Brain microvascular endothelial cell (primary cell): ENCODE measurements around the gene HNF1B.
A peak's percentile ranks its signal among the peaks of the same experiment; 100 is the strongest.

Experiments
- DNase-seq: peaks from one replicate; pipeline ENCODE4 v3.0.0-alpha.2; 2020
- H3K27ac ChIP-seq: fragments of 250-450 bp; sonication (Bioruptor Pico); 2 replicates; pipeline ENCODE4 v1.5.1; 2020; ENCODE audit warnings: mild to moderate bottlenecking, moderate library complexity
- H3K27me3 ChIP-seq: fragments of 250-450 bp; sonication (Bioruptor Pico); replicated peaks from 2 replicates; pipeline ENCODE4 v1.5.1; 2020; ENCODE audit warnings: mild to moderate bottlenecking
- H3K36me3 ChIP-seq: fragments of 250-450 bp; sonication (Bioruptor Pico); replicated peaks from 2 replicates; pipeline ENCODE4 v1.5.1; 2020; ENCODE audit warnings: mild to moderate bottlenecking
- H3K4me3 ChIP-seq: 2 replicates; pipeline ENCODE4 v1.5.1; 2011; ENCODE audit warnings: low read depth, mild to moderate bottlenecking, control low read depth, low read length, moderate library complexity
- in situ Hi-C: cut with HindIII; loops from 2 replicates; pipeline ENCODE4 v1.10.0; 2017; ENCODE audit warnings: low sequenced_read_pairs, low pct_ligation_motif_present
- TF ChIP-seq, protein P1 (sequence below): IDR thresholded peaks from 2 replicates; pipeline ENCODE4 v1.5.1; 2011; ENCODE audit warnings: low read depth, mild to moderate bottlenecking, moderate library complexity, low read length, control low read depth, inconsistent platforms; ENCODE audit errors: missing control alignments

The HNF1B gene

DNA sequence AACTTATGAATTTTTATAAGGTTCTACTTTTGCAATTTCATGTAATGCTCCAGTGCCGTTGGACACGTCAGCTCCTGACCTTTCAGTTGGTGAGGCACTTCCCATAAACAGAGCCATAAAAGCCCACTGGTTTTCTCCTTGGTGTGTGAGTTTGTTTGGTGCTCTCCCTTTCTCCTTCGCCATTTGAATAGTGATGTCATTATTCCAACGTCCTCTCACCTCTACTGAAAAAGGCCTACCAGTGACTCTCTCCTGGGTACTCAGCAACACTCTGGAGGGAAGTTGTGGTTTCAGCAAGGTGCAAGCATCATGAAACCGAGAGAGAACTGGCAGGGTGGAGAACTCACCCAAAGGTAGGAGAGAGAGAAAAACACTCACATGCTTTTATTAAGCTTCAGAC, 29.6 kb upstream of the HNF1B start:
- Histone ChIP-seq H3K36me3 (no peaks in the 10 kb centered on the region), H3K4me3 (no peak overlapping the region), H3K27me3 (no peaks in the 10 kb centered on the region), H3K27ac (no peak overlapping the region)
- in situ Hi-C loops, result no loop called here
- no peak for DNase-seq
- TF ChIP-seq, protein P1, sequence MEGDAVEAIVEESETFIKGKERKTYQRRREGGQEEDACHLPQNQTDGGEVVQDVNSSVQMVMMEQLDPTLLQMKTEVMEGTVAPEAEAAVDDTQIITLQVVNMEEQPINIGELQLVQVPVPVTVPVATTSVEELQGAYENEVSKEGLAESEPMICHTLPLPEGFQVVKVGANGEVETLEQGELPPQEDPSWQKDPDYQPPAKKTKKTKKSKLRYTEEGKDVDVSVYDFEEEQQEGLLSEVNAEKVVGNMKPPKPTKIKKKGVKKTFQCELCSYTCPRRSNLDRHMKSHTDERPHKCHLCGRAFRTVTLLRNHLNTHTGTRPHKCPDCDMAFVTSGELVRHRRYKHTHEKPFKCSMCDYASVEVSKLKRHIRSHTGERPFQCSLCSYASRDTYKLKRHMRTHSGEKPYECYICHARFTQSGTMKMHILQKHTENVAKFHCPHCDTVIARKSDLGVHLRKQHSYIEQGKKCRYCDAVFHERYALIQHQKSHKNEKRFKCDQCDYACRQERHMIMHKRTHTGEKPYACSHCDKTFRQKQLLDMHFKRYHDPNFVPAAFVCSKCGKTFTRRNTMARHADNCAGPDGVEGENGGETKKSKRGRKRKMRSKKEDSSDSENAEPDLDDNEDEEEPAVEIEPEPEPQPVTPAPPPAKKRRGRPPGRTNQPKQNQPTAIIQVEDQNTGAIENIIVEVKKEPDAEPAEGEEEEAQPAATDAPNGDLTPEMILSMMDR, result no peak

DNA sequence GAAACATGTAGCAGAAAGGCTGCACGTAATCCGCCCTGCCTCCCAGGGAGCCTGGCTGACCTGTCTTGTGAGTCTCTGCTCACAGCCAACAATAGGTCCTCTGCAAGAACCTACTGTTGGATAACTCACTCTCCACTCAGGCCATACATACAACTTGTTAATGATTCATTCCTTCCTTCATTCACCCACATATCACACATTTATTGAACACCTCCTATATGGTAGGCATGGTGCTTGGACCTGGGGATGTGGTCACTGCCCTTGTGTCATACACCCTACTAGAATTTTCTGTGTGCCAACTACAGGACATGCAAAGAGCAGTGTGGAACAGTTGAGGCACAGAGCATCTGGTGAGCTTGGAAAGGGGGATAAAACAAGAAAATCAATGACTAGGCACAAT, 28.1 kb upstream of the HNF1B start:
- Histone ChIP-seq H3K27me3 (no peaks in the 10 kb centered on the region), H3K4me3 (no peak overlapping the region), H3K36me3 (no peaks in the 10 kb centered on the region), H3K27ac (no peak overlapping the region)
- TF ChIP-seq, protein P1, result no peak
- DNase-seq, result no peak
- in situ Hi-C loops, result no loop called here

DNA sequence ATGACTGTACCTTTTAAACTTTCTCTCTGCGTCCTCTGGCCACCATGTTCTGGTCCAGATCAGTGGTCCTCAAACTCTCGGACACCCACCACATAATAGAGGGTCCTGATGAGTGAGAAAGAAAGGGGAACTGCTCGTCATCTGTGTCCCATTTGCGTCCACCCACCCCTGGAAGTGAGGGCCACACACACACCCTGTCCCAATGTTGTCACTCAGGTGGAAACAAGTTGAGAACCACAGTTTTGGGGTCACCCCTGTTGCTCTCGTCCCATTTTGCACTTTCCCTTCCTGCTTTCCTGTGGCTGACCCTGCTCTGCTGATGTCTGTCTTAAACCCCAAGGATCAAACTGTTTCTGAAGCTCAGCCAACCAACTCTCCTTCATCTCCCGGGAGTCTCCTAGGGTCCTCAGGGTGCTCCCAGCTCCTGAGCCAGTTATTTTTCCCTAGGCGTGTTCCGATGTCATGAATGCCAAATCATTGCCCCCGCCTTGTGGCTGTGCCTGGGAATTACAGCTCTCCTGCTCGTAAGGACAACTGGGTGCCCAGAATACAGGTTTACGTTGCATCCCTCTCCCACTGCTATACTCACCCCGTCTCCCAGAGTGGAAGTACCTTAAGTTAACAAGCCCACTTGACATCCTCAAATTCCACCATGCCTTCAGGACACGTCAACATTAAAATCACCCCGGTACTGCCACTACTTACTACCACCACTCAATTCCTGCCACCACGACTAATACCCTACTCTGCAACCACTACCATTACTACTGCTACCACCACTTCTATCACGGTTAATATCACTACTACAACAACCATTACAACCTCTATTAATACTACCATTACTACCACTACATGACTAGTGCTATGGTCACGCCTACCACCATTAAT, 26.0 kb upstream of the HNF1B start:
- no peak overlapping the region for H3K4me3 ChIP-seq
- no peak overlapping the region for H3K27ac ChIP-seq
- H3K36me3 ChIP-seq, result no peaks in the 10 kb centered on the region
- TF ChIP-seq, protein P1, result peak; percentile 93
- in situ Hi-C loops, result no loop called here
- no peaks in the 10 kb centered on the region for H3K27me3 ChIP-seq
- peak; percentile 63 for DNase-seq

DNA sequence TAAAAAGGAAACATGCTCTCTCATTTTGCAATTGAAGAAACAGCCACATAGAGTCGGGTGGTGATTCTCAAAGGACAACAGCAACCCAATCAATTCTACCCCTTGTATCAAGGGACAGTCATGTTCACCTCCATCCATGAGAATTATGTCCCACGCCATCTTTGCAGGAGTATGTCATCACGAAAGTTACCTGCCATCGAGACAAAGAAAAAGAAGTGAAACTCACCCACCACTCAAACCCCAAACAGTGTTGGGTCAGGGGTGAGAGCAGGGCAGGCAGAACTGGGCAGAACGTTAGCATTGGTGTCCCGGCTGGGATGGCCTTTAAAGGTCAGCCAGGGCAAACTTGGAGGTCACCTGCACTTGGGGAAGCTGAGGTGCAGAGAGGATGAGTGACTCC, 24.2 kb upstream of the HNF1B start:
- H3K27ac ChIP-seq, result no peak overlapping the region
- in situ Hi-C loops, result no loop called here
- DNase-seq, result no peak
- TF ChIP-seq, protein P1, result no peak
- no peaks in the 10 kb centered on the region for H3K27me3 ChIP-seq
- H3K36me3 ChIP-seq, result no peaks in the 10 kb centered on the region
- H3K4me3 ChIP-seq, result no peak overlapping the region

DNA sequence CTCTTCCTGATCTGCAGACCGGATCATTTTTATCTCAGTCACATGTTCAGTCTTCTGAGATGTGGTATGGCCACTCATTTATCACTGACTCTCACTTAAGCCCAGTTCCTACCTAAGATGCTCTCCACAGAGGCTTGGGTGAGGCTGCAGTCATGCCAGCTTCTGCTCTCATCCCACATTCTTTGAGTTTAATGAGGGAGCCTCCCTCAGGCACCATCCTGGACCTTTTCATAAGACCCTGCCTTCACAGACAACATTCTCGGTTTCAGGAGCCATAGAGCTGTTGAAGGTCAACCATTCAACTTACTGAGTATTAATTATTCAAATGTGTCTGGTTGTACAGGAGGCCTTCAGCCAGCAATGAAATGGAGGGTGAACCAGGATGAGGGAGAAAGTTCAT, 23.6 kb upstream of the HNF1B start:
- Histone ChIP-seq H3K27ac (no peak overlapping the region), H3K27me3 (no peaks in the 10 kb centered on the region), H3K36me3 (no peaks in the 10 kb centered on the region), H3K4me3 (no peak overlapping the region)
- DNase-seq, result no peak
- in situ Hi-C loops, result no loop called here
- TF ChIP-seq, protein P1, result no peak

DNA sequence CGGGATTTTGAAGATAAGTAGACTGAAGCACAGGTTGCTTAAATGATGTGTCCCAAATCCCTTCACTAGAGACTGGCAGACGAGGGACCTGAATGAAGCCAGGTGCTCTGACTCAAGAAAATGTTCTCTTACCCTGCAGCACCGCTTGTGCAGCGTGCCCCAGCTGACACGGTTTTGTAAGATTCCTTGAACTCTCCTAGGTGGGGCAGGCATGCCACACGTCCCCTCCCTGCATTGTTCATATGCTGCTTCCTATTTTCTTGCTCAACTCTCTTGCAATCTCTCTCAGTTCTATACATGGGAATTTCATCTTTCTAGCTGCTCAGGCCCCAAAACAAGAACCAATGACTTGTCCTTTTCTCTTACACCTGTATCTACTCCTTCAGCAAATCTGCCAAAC, 22.1 kb upstream of the HNF1B start:
- Histone ChIP-seq H3K27ac (no peak overlapping the region), H3K36me3 (no peaks in the 10 kb centered on the region), H3K4me3 (no peak overlapping the region), H3K27me3 (no peaks in the 10 kb centered on the region)
- no peak for DNase-seq
- in situ Hi-C loops, result no loop called here
- TF ChIP-seq, protein P1, result no peak
